ENCODE measurements around the gene PRKAG2. TPM values are rescaled to one million over a fixed set of nuclear protein-coding genes. Genes with fewer than 3 reads are reported as not detected.

Gene PRKAG2
- total RNA-seq, 1 experiment from 2014 or later: 73.9 TPM

- peaks cover 18% of the 10 kb centered on the region for H3K4me1 Mint-ChIP-seq (ENCODE audit: insufficient read depth, unreplicated experiment)
- no TSS peak for BruUV-seq (replicated peaks)
- H3K9me3 Mint-ChIP-seq (ENCODE audit: unreplicated experiment): no peaks in the 10 kb centered on the region
- DNase-seq (ENCODE audit: unreplicated experiment): no peak
- ChIA-PET CTCF (interaction anchor here (0.9 to 1.6 kb wide), 3 partner anchors 22 to 222 kb away, joined by 3 to 6 read pairs (median 3); no protein-coding TSS in a partner anchor), POLR2A (interaction anchor here (0.9 to 2.9 kb wide), 5 partner anchors 8 to 293 kb away, joined by 3 to 21 read pairs (median 10); partner anchors contain the start of gene PRKAG2)
- peak overlapping the region; percentile 61 for H3K4me3 Mint-ChIP-seq (ENCODE audit: unreplicated experiment)
- peaks cover 6% of the 10 kb centered on the region for H3K36me3 Mint-ChIP-seq (ENCODE audit: insufficient read depth, unreplicated experiment)
- no peak for TF ChIP-seq CTCF (IDR thresholded peaks at IDR 0.05; ENCODE audit: unreplicated experiment)
- no peaks in the 10 kb centered on the region for H3K27me3 Mint-ChIP-seq (ENCODE audit: insufficient read depth, unreplicated experiment)
- no peak overlapping the region for H3K27ac Mint-ChIP-seq (ENCODE audit: low read depth, unreplicated experiment)
- intact Hi-C loops (cut with micrococcal nuclease): no loop called here
Observed at GRCh38 chr7:151924508-151924907, 47.6 kb upstream of the PRKAG2 start.

- Mint-ChIP-seq H3K36me3 (ENCODE audit: insufficient read depth, unreplicated experiment) (peaks cover 6% of the 10 kb centered on the region), H3K27ac (ENCODE audit: low read depth, unreplicated experiment) (peak overlapping the region; percentile 92), H3K27me3 (ENCODE audit: insufficient read depth, unreplicated experiment) (no peaks in the 10 kb centered on the region), H3K4me3 (ENCODE audit: unreplicated experiment) (peak overlapping the region; percentile 61), H3K9me3 (ENCODE audit: unreplicated experiment) (no peaks in the 10 kb centered on the region), H3K4me1 (ENCODE audit: insufficient read depth, unreplicated experiment) (peaks cover 18% of the 10 kb centered on the region)
- intact Hi-C loops (cut with micrococcal nuclease): no loop called here
- DNase-seq (ENCODE audit: unreplicated experiment): no peak
- TF ChIP-seq CTCF (IDR thresholded peaks at IDR 0.05; ENCODE audit: unreplicated experiment): no peak
- BruUV-seq (replicated peaks): no TSS peak
- POLR2A ChIA-PET: interaction anchor here (0.6 to 2.9 kb wide), 10 partner anchors 8 to 293 kb away, joined by 3 to 21 read pairs (median 4); partner anchors contain the start of gene PRKAG2
- CTCF ChIA-PET: interaction anchor here (0.8 to 1.6 kb wide), 6 partner anchors 9 to 222 kb away, joined by 3 to 7 read pairs (median 4); partner anchors contain the start of gene PRKAG2
Observed at GRCh38 chr7:151924001-151924400, 47.1 kb upstream of the PRKAG2 start.

- CTCF ChIA-PET: interaction anchor here (0.7 to 1.6 kb wide), 8 partner anchors 9 to 223 kb away, joined by 3 to 7 read pairs (median 4); partner anchors contain the start of gene PRKAG2
- BruUV-seq (replicated peaks): no TSS peak
Observed at GRCh38 chr7:151923097-151923876, 46.4 kb upstream of the PRKAG2 start.

More at GRCh38 chr7:151923097-151923876, 46.4 kb upstream of the PRKAG2 start:
- intact Hi-C loops (cut with micrococcal nuclease): no loop called here
- POLR2A ChIA-PET: interaction anchor here (0.6 to 2.9 kb wide), 13 partner anchors 8 to 292 kb away, joined by 3 to 21 read pairs (median 4); partner anchors contain the start of gene PRKAG2
- peaks cover 24% of the 10 kb centered on the region for H3K4me1 Mint-ChIP-seq (ENCODE audit: insufficient read depth, unreplicated experiment)
- TF ChIP-seq CTCF (IDR thresholded peaks at IDR 0.05; ENCODE audit: unreplicated experiment): no peak
- peak overlapping the region; percentile 92 for H3K27ac Mint-ChIP-seq (ENCODE audit: low read depth, unreplicated experiment)
- peak overlapping the region; percentile 61 for H3K4me3 Mint-ChIP-seq (ENCODE audit: unreplicated experiment)
- no peaks in the 10 kb centered on the region for H3K9me3 Mint-ChIP-seq (ENCODE audit: unreplicated experiment)
- peaks cover 6% of the 10 kb centered on the region for H3K36me3 Mint-ChIP-seq (ENCODE audit: insufficient read depth, unreplicated experiment)
- H3K27me3 Mint-ChIP-seq (ENCODE audit: insufficient read depth, unreplicated experiment): no peaks in the 10 kb centered on the region
- peak; percentile 95 for DNase-seq (ENCODE audit: unreplicated experiment)
